ENCODE results near the gene CD300LB.
"Not testable (repeated sequence)": the region's sequence is repeated elsewhere in the genome, so short reads cannot be mapped to it uniquely, and the experiment has no call there.

CD300LB gene

DNA sequence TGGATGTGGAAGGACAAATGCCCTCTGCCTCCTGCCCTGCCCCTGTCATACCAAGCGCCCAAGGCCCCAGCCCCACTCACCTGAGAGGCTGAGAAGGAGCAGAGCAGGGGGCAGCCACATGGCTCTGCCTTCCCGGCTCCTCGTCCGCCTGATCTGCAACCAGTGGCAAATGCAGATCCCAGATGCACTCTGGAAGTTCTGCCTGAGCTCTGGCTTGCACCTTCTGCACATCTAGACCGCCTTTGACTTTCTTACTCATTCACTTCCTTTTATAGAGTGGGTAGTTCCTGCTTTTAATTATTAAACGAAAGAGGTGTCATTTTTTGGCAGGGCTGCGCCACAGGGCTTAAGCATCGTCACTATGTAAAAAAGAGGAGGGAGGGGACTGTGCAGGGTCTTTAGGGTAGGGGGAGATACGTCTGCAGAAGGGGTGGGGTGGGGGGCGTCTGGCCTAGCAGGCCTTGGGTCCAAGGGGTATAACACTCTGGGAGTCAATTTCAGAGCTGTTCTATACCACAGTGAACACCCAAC lies at the start of gene CD300LB:
TSS of gene CD300LB (minus strand) at position 245 of the 531 bp plus-strand sequence. CDS start at position 120, 125 bp downstream.
- no peak for DNase-seq (ENCODE audit: low spot score)

GRCh38 chr17:74579900-74580299 lies 48.6 kb upstream of the CD300LB start:
- no peak for DNase-seq (ENCODE audit: low spot score)

GRCh38 chr17:74578979-74579378 lies 47.7 kb upstream of the CD300LB start:
- DNase-seq (ENCODE audit: low spot score), result no peak

- DNase-seq (ENCODE audit: low spot score), result no peak
These were observed 43.3 kb upstream of the CD300LB start for GRCh38 chr17:74574489-74575142.

GRCh38 chr17:74573635-74574034 lies 42.4 kb upstream of the CD300LB start:
- DNase-seq (ENCODE audit: low spot score), result not testable (repeated sequence)

GRCh38 chr17:74573169-74573568 lies 41.9 kb upstream of the CD300LB start:
- DNase-seq (ENCODE audit: low spot score), result no peak

- no peak for DNase-seq (ENCODE audit: low spot score)
These were observed 40.5 kb upstream of the CD300LB start for GRCh38 chr17:74571621-74572270.

- DNase-seq (ENCODE audit: low spot score), result peak; percentile 5
These were observed 38.0 kb upstream of the CD300LB start for GRCh38 chr17:74569020-74570003.

DNA sequence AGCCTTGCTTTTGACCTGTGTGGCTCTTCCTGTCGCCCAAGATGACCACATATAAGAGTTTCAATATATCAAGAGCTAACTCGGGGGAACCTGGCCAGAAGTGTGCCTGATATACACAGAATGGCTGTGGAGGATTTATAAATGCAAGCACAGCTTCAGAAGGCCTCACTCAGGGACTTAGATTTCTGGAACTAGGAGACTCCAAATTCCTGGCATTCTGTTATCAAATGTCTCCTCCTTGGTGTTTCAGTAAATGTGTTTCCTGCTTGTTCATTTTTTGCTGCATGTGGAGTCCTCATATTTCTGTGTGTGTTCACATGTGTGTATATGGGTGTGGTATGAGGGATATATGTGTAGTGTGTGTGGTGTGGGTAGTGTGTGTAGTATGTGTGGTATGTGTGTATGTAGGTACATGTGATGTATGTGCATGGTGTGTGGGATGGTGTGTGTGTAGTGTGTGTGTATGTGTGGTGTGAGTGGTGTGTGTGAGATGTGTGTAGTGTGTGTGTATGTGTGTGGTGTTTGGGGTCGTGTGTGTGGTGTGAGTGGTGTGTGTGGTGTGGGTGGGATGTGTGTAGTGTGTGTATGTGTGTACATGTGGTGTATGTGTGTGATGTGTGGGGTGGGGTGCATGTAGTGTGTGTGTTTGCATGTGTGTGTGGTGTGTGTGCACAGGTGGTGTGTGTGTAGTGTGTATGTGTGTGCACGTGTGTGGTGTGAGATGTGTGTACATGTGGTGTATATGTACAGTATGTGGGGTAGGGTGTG lies 37.0 kb upstream of the CD300LB start:
- DNase-seq (ENCODE audit: low spot score), result no peak

GRCh38 chr17:74567397-74567796 lies 36.1 kb upstream of the CD300LB start, which contains the start of gene CD300H:
CD300H (minus strand) TSS chr17:74567509.
- DNase-seq (ENCODE audit: low spot score), result peak; percentile 41

DNA sequence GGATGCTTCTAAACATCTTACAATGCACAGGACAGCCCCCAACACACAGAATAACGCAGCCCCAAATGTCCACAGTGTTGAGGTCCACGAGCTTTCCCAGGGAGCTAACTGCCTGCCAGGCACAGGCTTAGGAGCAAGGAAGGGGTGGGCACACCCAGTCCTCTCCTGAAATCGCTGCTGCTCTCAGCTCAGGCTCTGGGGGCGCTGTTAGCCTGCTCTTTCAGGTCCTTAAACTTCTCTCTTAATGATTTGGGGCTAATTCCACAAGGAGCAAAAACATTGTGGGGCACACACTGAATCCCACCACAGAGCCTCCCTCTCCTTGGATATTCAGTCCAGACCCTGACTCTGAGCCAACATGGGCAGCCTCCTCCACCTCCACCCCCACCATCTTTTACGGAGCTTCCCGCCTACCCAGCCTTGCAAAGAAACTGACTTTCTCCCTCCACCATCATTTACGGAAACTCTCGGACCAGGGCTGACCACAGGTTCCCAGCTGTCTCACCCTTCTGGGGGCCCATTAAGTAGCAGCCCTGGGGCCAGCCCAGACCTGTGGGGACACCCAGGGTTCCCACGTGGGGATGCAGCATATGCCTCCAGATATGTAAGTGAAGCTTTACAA lies 35.0 kb upstream of the CD300LB start:
- peak; percentile 6 for DNase-seq (ENCODE audit: low spot score)

GRCh38 chr17:74565126-74565525 lies 33.9 kb upstream of the CD300LB start:
- DNase-seq (ENCODE audit: low spot score), result no peak

GRCh38 chr17:74563358-74563757 lies 32.1 kb upstream of the CD300LB start:
- no peak for DNase-seq (ENCODE audit: low spot score)

- no peak for DNase-seq (ENCODE audit: low spot score)
These were observed 30.3 kb upstream of the CD300LB start for GRCh38 chr17:74561586-74561985.

GRCh38 chr17:74558882-74559519 lies 27.7 kb upstream of the CD300LB start:
- no peak for DNase-seq (ENCODE audit: low spot score)

- DNase-seq (ENCODE audit: low spot score), result not testable (repeated sequence)
These were observed 27.1 kb upstream of the CD300LB start for GRCh38 chr17:74558402-74558801.

- no peak for DNase-seq (ENCODE audit: low spot score)
These were observed 24.2 kb upstream of the CD300LB start for GRCh38 chr17:74555427-74555940.

- DNase-seq (ENCODE audit: low spot score), result no peak
These were observed 23.6 kb upstream of the CD300LB start for GRCh38 chr17:74554909-74555308.

GRCh38 chr17:74552037-74552436 lies 20.8 kb upstream of the CD300LB start:
- DNase-seq (ENCODE audit: low spot score), result no peak

DNA sequence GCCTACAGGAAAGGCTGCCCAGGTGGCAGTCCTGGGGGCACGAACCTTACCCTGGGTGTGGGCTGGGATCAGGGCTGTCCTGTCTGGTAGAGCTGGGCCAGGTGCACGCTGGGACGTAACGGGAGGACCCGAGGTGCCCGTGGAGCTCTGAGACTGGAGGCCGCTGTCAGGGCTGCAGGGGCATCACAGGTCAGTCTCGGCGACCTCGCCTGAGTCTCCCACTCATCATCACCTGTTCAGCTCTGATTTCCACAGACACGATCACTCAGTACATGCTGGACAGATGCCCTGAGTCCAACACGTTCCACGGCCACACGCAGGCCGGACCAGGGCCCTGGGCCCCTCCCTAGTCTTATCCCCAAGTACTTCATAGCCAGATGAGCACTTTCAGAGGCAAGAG lies 19.3 kb upstream of the CD300LB start:
- DNase-seq (ENCODE audit: low spot score), result no peak
